ENCODE measurements around the gene UROC1. TPM values are rescaled to one million over a fixed set of nuclear protein-coding genes. Genes with fewer than 3 reads are reported as not detected.

UROC1 gene
- total and polyA plus RNA-seq, 2 experiments from 2014 or later = not detected

- Mint-ChIP-seq H3K4me1 (peaks cover 5% of the 10 kb centered on the region; the same call in 2 of the 3 replicates), H3K27me3 (ENCODE audit: insufficient read depth, low read depth, poor library complexity) (peaks cover 2% of the 10 kb centered on the region)
- TF ChIP-seq ZNF462 (CRISPR knock-in tag; IDR thresholded peaks at IDR 0.05) (no peak), ETS1 (IDR thresholded peaks at IDR 0.05) (no peak), ZNF331 (CRISPR knock-in tag; IDR thresholded peaks at IDR 0.05; ENCODE audit: low read depth) (no peak), EZH2phosphoT487 (IDR thresholded peaks at IDR 0.05; ENCODE audit: unreplicated experiment) (no peak), EZH2 (IDR thresholded peaks at IDR 0.05; ENCODE audit: low read depth, unreplicated experiment) (no peak), NANOG (IDR thresholded peaks at IDR 0.05; ENCODE audit: borderline replicate concordance) (no peak), ZNF114 (CRISPR knock-in tag; IDR thresholded peaks at IDR 0.05) (no peak), JUNB (IDR thresholded peaks at IDR 0.05; ENCODE audit: unreplicated experiment) (no peak), CTCF (conservative IDR thresholded peaks at IDR 0.05; ENCODE audit: low read depth in 2 of 2) (no peak), STAT1 (IDR thresholded peaks at IDR 0.05; ENCODE audit: unreplicated experiment) (no peak), REST (IDR thresholded peaks at IDR 0.05; ENCODE audit: unreplicated experiment) (no peak), CREB1 (CRISPR knock-in tag; IDR thresholded peaks at IDR 0.05; ENCODE audit: low read depth) (no peak), POLR2AphosphoS5 (IDR thresholded peaks at IDR 0.05; ENCODE audit: low read depth) (no peak)
Measured at GRCh38 chr3:126529585-126530170, 12.1 kb upstream of the UROC1 start.

More at GRCh38 chr3:126529585-126530170, 12.1 kb upstream of the UROC1 start:
- Mint-ChIP-seq H3K36me3 (ENCODE audit: low read depth) (no peaks in the 10 kb centered on the region), H3K4me3 (no peak overlapping the region), H3K9me3 (no peaks in the 10 kb centered on the region), H3K27ac (no peak overlapping the region)
- H3K4me2 ChIP-seq = no peak overlapping the region
- no peaks in the 10 kb centered on the region for H4K20me1 ChIP-seq (replicated peaks; ENCODE audit: insufficient read depth)
- no peaks in the 10 kb centered on the region for H3K36me3 ChIP-seq (ENCODE audit: insufficient read depth)
- H3K27me3 ChIP-seq (ENCODE audit: insufficient read depth) = 0 out of 2 replicates have a peak, but pooled peaks cover 2% of the 10 kb centered on the region
- ATAC-seq (no peak), DNase-seq (ENCODE audit: low spot score) (no peak)
- no peak overlapping the region for H3K27ac ChIP-seq (ENCODE audit: low read depth)
- H3F3A ChIP-seq (replicated peaks; ENCODE audit: low read depth) = no peaks in the 10 kb centered on the region
- H2AFZ ChIP-seq = no peak overlapping the region
- no peaks in the 10 kb centered on the region for H3K9me2 ChIP-seq (ENCODE audit: insufficient read depth)
- no peaks in the 10 kb centered on the region for H3K4me1 ChIP-seq (ENCODE audit: insufficient read depth)
- no peaks in the 10 kb centered on the region for H3K79me2 ChIP-seq (replicated peaks; ENCODE audit: insufficient read depth)
- no peak overlapping the region for H3K4me3 ChIP-seq
